BE2C (cell line): Measurements from ENCODE around the gene TNFRSF9.
"Not testable (repeated sequence)": the region's sequence is repeated elsewhere in the genome, so short reads cannot be mapped to it uniquely, and the experiment has no call there.

Source experiments
- DNase-seq: peaks from one replicate; pipeline ENCODE4 v3.0.0-alpha.2; 2020
- H3K27me3 ChIP-seq: fragments of 250-450 bp; sonication (Bioruptor Pico); 2 replicates; pipeline ENCODE4 v1.5.1; 2020; ENCODE audit warnings: mild to moderate bottlenecking
- H3K36me3 ChIP-seq: fragments of 250-450 bp; sonication (Bioruptor Pico); 2 replicates; pipeline ENCODE4 v1.5.1; 2020; ENCODE audit warnings: mild to moderate bottlenecking
- H3K4me1 ChIP-seq: fragments of 250-450 bp; sonication (Bioruptor Pico); 2 replicates; pipeline ENCODE4 v1.5.1; 2020
- H3K4me3 ChIP-seq: 2 replicates; pipeline ENCODE4 v1.5.1; 2011; ENCODE audit warnings: low read depth, low read length
- H3K9me3 ChIP-seq: fragments of 250-450 bp; sonication (Bioruptor Pico); 2 replicates; pipeline ENCODE4 v1.5.1; 2020
- CTCF ChIP-seq: IDR thresholded peaks from 2 replicates; pipeline ENCODE4 v1.5.1; 2012; ENCODE audit warnings: mild to moderate bottlenecking, low read depth, low read length

The TNFRSF9 gene

GRCh38 chr1:7971024-7971423, 30.4 kb upstream of the TNFRSF9 start:
- Histone ChIP-seq H3K27me3 (no peaks in the 10 kb centered on the region), H3K4me3 (no peak overlapping the region), H3K4me1 (no peaks in the 10 kb centered on the region), H3K9me3 (no peaks in the 10 kb centered on the region), H3K36me3 (peaks cover 4% of the 10 kb centered on the region)
- no peak for DNase-seq
- TF ChIP-seq CTCF: no peak

GRCh38 chr1:7970246-7970645, 29.6 kb upstream of the TNFRSF9 start:
- no peaks in the 10 kb centered on the region for H3K4me1 ChIP-seq
- no peak overlapping the region for H3K4me3 ChIP-seq
- H3K9me3 ChIP-seq: no peaks in the 10 kb centered on the region
- H3K36me3 ChIP-seq: peaks cover 6% of the 10 kb centered on the region
- DNase-seq: no peak
- TF ChIP-seq CTCF: no peak
- no peaks in the 10 kb centered on the region for H3K27me3 ChIP-seq

GRCh38 chr1:7967651-7968050, 27.0 kb upstream of the TNFRSF9 start:
- DNase-seq: no peak
- H3K36me3 ChIP-seq: peaks cover 18% of the 10 kb centered on the region

GRCh38 chr1:7967196-7967595, 26.6 kb upstream of the TNFRSF9 start:
- no peak for TF ChIP-seq CTCF
- H3K4me1 ChIP-seq: no peaks in the 10 kb centered on the region
- no peaks in the 10 kb centered on the region for H3K9me3 ChIP-seq
- no peak for DNase-seq
- H3K36me3 ChIP-seq: peaks cover 18% of the 10 kb centered on the region
- H3K4me3 ChIP-seq: no peak overlapping the region
- no peaks in the 10 kb centered on the region for H3K27me3 ChIP-seq

More at GRCh38 chr1:7967651-7968050, 27.0 kb upstream of the TNFRSF9 start:
- Histone ChIP-seq H3K4me3 (no peak overlapping the region), H3K9me3 (no peaks in the 10 kb centered on the region), H3K4me1 (no peaks in the 10 kb centered on the region), H3K27me3 (no peaks in the 10 kb centered on the region)
- no peak for TF ChIP-seq CTCF

GRCh38 chr1:7964476-7964875, 23.8 kb upstream of the TNFRSF9 start:
- no peak for TF ChIP-seq CTCF
- no peak overlapping the region for H3K4me3 ChIP-seq
- DNase-seq: no peak
- H3K36me3 ChIP-seq: peaks cover 18% of the 10 kb centered on the region
- no peaks in the 10 kb centered on the region for H3K9me3 ChIP-seq
- no peaks in the 10 kb centered on the region for H3K4me1 ChIP-seq
- no peaks in the 10 kb centered on the region for H3K27me3 ChIP-seq

- H3K36me3 ChIP-seq: peaks cover 15% of the 10 kb centered on the region
- H3K4me3 ChIP-seq, H3K9me3 ChIP-seq, H3K27me3 ChIP-seq, H3K4me1 ChIP-seq, DNase-seq: not testable (repeated sequence)
Measured at GRCh38 chr1:7963841-7964240, 23.2 kb upstream of the TNFRSF9 start.

GRCh38 chr1:7963378-7963730, 22.7 kb upstream of the TNFRSF9 start:
- DNase-seq, H3K27me3 ChIP-seq, H3K4me1 ChIP-seq, H3K4me3 ChIP-seq, H3K9me3 ChIP-seq: not testable (repeated sequence)
- H3K36me3 ChIP-seq: peaks cover 14% of the 10 kb centered on the region
